Kasumi-1 (cell line): ENCODE data around the gene TSSC4.

ENCODE experiments used
- DNase-seq, 2 experiments: peaks; one replicate each; lab custom pipeline; 2025; lab: John Stamatoyannopoulos, UW

The TSSC4 gene

DNA sequence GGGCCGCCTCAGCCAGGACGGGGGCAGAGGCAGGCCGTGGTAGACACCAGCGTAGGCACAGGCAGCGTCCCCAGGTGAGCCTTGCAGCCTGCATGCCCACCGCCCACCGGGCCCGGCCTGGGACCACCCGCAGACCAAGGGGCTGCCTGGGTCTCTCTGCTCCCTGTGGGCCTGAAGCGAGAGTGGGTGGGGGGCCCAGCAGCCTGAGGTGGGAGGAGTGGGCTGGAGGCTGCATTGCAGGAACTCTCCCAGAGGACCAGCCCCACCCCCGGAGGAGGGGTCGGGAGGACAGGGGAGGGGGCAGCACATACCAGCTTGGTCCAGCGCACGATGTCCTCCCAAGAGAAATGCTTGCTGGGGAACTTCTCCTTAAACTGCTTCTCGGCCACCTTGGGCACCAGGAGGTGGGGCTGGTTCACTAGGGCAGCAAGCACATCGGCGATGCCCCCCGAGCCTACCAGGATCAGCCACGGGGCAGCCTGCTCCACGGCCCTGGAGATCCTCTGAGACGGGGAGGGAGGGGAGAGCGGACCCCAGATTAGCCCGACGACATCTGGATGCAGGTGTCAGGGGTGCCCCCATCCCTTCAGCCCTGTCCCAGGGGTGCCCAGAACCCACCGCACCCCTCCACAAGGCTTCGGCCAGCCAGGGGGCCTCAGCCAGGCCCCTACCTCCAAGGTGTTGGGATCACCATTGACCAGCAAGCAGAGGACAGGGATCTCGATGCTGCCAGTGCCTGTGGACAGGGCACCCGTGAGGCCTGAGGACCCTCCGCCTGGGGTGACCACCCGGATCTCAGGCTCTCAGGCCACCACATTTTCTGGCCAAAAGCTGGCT lies 17.5 kb downstream of the TSSC4 start:
- DNase-seq: no peak

DNA sequence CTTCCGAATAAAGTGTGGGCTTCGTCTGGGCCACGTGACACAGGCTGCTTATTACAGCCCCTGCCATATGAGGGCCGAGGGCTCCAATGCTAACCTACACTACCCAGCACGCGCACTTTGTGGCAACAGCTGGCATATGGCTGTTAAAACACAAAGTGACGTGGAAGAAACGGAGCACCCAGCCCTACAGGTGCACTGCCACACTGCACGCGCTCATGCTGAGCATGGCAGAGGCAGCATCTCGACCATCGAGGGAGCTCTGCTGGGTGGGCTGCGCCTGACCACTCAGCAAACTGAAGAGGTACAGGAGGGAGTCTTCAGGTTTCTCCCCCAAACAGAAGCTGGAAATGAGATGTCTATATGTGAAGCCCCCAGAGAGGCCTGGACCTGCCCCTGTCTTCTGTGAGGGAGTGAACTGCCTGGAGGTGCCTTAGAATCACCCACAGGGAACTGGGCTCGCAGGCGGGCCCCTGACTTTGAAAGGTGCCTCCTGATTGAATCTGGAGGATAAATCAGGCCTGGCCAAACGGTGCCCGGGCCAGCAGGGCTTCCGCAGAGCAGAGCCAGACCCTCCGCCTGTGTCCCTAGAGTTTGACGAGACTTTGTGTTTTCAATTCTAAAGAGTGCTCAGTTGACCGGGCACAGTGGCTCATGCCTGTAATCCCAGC lies 18.3 kb downstream of the TSSC4 start:
- no peak for DNase-seq

DNA sequence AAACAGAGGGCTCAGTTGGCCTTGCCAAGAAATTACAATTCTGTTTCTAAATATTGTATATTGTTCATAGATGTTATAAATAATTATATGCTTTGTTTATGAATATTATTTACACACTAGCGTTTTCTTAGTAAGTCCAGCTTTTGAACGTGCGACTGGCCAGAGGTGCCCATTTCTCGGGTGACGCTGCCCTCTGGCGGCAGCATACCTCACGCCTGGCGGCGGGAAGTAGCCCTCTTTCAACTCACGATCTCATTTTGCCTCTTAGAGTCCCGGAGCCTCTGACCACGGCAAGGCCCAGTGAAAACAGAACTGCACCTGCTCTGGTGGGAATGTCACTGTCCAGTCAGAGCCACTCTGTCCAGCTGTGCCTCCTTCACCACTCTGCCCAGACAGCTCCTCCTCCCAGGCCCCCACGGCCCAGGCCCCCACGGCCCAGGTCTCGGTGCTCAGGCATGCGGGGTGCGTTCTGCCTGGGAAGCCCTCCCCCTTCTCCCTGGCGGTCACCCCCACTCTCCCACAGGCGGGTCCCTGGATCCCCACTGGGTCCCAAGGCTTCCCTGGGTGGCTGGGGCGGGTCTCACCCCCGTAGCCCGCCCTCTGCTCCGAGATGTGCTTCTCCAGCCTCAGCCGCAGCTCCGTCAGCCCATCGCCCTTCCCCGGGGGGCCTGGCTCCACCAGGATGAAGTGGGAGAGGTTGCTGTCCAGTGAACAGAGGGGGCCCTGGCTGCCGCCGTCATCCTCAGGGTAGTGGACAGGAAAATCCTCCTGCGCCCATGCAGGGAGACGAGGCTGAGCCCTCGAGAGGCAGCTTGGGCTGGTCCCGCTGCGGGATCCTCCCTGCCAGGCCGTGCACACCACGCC lies 19.3 kb downstream of the TSSC4 start:
- peak; percentile 57 to 69 for DNase-seq

DNA sequence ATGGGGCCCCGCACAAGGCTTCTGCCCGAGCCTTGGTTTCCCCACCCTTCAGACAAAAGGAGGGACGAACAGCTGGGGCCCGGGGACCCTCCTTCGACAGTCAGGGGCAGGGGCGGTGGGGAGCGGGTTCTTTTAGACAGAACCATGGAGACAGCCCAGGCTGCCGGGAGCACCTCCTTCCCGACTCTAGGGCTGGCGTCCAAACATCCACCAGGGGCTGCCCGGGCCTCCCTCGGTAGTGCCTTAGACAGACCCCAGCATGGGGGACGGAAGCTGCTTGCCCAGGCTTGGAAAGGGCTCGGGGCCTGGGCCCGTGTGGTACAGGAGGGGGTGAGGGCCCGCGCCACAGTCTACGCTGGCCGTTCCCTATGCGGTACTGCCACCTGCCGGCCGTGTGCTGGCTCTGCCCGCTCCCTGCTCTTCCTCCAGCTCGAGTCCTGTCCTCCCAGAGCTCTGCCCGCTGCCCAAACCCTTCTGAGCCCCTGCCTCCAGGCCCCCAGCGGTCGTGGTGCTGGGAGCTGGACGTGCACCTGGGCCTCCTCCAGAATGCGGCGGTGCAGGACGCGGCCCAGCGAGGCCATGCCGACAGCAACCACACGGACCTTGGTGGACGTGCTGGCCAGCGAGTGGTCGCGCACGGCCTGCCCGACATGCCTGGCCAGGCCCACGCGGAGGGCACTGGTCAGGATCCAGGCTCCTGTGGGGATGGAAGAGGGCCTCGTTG lies 20.1 kb downstream of the TSSC4 start:
- peak; percentile 80 to 85 for DNase-seq

DNA sequence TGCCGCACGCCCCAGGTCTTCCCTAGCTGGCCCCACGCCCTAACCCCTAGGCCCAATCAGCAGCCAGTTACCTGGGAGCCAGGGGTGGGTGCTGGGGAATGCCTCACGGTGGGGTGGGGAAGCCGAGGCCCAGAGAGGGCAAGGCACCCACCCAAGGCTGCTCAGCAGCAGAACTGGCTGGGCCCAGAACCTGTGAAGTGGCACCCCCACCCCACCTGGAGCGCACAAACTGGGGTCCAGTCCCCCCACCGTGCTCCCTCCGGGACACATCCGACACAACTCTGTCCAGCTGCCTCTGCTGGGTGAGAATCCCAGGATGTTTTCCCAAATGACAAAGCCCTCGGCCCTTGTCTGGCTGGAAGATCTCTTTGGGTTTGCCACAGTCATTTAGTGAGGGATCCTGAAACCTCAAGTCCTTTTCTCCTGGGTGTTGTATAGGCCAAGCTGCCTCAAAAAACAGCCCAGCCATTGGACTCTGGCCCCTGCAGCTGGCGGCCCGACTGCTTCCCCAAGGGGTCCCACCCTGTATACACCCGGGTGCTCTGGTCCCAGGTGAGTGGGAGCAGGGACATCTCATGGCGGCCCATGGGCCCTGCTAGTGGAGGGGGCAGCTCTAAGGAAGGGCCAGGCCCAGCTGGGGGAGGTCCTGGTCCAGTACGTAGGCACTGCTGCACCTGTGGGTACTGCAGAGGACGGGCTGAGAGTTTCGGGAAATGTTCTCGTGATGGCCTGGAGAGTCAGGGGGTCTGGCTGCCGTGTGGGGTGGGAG lies 20.9 kb downstream of the TSSC4 start:
- no peak for DNase-seq

DNA sequence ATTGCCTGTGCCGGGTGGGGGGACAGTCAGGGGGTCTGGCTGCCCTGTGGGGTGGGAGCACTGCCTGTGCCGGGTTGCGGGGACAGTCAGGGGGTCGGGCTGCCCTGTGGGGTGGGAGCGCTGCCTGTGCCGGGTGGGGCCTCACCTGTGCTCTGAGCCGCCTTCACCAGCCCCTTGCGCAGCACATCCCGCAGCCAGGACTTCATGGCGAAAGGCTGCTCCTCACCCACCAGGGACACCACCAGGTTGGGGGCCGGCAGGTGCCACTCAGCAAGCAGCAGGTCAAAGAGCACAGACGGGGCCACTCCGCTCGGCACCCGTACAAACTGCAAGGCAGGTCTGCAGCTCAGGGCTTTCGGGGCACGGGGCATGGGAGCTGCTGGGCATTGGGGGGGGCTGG lies 21.4 kb downstream of the TSSC4 start:
- no peak for DNase-seq

DNA sequence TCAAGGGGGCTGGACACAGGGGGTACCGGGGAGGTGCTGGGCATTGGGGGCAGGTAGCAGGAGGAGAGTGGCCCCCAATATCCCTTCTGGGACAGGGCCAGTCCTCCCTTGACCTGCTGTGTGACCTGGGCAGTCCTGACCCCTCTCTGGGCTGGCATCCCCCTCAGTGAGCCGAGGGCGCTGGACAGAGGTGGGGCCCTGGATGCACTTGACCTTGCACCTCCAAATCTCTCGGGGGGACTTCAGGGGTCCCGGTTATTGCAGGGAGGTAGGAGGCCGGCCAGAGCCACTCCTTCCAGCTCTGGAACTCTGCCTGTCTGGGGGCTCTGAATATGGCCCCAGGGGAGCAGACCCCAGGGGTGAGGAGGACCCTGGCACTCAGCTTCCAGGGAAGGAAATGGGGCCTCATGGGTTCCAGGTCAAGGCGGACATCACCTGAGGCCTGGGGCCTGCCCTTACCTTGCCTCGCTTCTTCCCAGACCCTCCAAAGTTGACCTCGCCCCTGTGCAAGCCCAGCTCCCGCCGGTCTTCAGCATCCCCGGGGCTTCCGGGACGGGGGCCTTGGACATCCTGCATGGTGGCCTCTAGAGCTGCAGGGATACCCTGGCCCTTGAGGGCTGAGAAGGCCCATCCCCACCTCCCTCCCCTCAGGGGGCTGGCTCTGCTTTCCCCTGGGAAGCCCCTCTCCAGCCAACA lies 22.1 kb downstream of the TSSC4 start:
- no peak for DNase-seq

DNA sequence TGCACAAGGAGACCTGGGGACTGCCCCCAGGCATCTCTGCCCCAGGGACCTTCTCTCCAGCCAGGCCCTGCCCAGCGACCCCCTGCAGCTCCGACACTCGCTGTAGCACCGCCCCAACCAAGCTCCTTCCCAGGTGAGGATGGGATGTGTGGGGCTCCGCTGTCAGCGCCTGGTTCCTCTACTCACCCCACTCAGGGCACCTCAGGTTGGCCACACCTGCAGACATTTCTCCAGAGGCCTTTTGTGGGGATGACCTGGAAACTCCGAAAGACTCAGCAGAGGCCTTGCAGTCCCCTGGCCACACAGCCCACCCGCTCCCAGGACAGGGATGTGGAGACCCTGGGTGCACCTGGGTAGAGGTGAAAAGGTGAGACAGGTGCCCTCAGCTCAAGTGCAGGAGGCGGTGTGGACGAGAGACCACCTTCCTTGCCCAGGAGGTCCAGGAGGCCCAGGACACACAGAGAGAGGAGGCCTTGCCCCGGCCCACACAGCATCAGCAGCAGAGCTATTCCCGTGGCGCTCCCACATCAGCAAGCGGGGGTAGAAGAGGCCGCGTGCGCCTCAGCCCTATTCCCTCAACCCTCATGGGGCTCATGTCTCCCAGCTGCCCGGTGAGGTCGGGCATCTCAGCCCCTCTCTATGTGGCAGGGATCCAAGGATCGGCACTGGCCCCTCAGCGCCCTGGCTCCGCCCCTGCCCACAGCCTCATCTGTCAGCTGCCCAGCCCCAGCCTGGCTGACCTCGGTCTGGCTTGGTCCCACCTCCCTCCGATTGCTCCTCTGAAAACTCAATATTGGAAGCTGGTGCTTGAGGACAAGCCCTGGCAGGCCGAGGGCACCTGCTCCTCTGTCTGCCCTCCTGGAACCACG lies 22.8 kb downstream of the TSSC4 start:
- no peak for DNase-seq

DNA sequence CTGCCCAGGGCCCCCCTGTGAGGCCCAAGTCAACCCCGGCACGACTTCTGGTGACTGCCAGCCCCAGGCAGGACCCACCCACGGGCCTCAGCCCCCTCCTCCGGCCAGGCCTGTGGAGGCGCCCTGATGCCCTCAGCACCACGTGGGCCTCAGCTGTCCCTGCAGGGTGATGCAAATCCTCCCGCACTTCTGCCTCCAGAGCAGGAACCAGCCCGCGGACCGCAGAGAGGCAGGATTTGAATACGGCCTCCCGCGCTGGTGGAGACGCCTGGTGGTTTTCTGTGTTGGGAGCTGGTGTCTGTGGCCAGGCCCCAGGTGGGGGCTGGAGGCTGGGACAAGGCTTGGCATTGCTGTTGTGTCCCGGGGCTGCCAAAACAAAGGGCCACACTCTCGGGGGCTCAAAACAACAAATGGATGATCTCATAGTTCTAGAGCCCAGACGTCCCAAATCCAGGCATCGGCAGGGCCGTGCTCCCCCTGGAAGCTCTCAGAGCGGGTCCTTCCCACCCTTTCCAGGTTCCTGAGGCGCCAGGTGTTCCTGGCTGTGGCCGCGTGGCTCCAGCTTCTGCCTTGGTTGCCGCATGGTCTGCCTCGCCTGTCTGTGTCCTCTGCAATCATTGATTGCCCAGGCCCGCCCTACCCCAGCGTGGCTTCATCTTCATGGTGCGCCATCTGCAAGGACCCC lies 24.4 kb downstream of the TSSC4 start:
- no peak for DNase-seq

DNA sequence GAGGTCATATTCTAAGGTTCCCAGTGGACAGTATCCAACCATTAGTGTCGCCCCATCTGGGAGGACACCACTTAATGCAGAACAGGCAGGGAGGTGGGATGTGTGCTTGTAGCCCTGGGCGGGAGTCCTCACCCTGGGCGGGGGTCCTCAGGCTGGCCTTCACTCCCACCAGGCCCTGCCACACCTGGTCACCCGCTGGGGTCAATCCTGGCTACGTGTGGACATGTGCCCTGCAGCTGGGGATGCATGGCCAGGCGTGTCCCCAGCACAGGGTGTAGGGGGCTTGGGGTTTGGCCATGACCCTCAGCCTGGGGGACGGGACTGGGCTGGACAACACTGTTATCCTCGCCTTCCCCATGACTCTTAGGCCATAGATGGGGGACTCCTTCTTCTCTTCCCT lies 25.0 kb downstream of the TSSC4 start:
- no peak for DNase-seq

DNA sequence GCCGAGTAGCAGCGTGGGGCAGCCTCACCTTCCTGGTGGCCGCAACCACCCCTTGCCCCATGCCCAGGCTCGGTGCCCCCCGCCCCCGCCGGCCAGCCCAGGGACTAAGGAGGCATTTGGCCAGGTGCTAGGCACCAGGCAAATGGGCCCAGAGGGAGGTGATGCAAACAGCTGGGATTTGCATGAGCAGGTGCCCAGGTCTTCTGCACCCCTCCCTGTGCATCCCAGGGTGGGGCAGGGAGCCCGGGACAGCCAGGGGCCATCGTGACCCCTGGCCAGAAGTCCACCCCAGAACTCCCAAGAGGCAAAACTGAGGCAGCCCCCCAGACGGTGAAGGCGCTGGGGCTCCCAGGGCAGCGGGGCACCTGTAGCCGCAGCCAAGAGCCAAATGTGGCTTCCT lies 25.7 kb downstream of the TSSC4 start:
- no peak for DNase-seq

DNA sequence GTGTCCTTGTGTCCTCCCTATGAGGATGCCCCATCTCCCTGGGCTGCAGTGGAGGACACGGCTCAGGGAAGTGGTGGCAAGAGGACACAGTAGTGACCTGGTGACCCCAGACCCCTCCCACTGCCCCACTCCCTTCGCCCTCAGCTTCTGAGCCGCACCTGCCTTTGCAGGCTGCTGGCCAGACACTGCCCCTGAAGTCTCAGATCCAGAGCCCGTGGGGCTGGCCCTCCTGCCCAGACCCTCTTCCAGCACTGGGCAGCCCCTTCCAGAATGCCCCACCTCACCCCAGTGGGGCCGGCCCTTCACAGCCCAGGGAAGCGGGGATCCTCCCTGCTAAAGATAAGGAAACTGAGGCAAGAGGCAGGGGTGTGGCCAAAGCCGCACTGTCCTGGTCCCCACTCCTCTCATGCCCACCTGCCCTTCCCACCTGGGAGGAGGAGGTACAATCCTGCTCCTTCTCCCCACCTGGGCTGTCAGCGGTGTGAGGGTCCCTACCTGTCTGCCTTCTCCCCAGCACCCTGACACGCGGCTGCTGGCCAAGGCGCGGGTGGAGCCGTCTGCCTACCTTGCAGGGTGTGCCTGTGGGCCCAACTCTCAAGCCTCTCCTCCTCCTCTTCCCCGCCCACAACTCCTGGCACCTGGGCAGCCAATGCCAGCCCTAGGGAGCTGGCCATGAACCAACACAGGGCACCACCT lies 26.4 kb downstream of the TSSC4 start:
- DNase-seq: no peak

DNA sequence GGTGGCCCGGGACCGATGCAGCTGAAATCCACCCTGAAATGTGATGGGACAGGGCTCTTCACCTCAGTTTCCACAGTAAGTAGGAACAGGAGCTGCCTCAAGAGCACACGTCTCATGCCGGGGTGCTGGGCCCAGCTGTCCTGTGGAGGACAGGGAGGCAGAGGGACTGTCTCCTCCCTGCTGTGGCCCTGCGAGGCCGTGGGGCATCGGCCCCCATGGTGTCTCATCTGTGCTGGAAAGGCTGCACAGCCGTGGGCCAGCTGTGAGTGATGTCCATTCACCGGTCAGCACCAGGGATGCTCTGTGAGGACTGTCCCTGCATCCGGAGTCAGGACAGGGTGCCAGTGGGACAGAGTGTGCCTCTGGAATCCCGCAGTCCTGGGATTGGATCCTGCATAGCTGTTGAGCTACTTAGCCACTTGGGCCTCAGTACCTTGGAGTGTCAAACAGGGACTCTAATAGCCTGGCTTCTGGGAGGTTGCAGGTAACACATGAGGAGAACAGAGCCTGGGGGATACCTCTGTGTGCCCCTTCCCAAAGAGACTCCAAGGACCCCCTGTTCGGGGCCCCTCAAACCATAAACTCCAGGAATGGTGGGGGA lies 27.3 kb downstream of the TSSC4 start:
- no peak for DNase-seq

DNA sequence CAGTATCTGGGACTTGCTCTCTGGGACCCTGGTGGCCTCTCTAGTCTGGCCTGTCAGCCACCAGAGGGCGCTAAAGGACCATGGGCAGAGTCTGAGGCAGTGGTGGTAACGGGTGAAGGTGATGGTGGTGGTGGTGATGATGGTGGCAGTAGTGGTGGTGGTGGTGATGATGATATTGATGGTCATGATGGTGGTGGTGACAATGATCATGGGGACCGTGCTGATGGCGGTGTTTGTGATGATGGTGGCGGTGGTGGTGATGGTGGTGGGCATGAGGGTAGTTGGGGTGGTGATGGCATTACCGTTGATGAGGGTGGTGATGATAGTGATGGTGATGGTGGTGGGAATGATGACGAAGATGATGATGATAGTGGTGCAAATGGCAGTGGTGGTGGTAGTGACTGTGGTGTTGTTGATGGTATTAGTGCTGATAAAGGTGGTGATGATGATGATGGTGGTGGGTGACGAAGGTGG lies 27.8 kb downstream of the TSSC4 start:
- DNase-seq: peak; percentile 63 to 75

DNA sequence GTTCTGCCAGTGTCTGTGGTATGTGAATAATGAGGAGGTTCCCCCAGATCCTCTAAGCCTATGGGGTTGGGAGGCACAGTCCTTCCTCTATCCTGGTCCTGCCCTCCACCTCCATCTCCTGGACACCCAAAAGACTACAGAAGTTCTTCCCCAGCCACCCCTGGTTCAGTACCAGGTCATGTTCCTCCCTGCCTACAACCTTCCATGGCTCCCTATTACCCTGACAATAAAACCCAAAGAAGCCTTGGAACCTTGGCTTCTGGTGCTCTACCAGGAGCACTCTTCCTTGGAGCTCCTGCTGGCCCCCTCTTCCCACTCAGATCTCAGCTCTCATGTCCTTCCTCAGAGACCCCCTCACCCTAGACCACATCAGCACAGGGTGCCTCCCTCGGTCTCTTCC lies 30.8 kb downstream of the TSSC4 start:
- DNase-seq: no peak

DNA sequence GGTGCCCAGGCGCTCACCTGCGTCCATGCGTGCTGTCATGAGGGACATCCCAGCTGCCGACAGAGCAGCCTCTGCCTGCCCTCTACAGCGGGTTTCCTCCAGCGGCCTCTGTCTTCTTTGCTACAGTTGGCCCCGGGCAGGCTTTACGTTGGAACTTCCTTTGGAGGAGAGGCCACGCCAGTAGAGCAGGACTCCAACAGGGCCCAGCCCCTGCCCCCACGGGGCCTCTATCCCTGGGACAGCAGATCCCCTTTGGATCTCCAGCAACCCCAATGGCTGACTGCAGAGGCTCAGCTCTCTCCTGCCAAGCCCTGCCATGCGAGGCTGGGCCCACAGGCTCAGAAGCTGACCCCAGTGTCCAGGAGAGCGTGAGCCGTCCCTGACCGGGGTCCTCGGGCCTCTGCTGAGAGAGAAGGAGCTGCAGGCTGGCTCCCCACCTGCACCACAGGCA lies 31.6 kb downstream of the TSSC4 start:
- no peak for DNase-seq

DNA sequence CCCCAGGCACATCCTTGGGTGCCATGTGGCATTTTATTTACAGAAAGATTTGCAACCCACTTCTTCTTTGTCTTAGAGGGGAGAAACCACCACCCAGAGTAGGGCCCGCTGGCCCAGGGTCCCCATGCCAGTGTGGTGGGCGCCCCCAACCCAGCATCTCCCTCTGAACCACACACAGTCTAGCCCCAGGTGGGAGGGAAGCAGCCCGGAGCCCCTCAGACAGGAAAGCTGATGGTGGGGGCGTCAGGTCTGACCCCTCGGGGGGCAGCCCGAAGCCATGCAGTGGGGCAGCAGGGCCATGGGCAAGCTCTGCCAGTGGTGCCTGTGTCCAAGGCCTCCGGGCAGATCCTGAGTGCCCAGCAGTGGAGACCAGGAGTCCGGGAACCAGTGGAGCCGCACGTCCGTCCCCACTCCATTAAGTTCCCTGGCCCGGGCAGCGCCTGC lies 32.1 kb downstream of the TSSC4 start:
- DNase-seq: no peak
